Measurements from ENCODE around the gene APOBEC3G. TPM values are rescaled to one million over a fixed set of nuclear protein-coding genes. Genes with fewer than 3 reads are reported as not detected.

The APOBEC3G gene
- total RNA-seq, 1 experiment from 2014 or later = 13.9 TPM

GRCh38 chr22:39110631-39111561 lies 33.8 kb downstream of the APOBEC3G start:
- Histone ChIP-seq H3K4me1 (replicated peaks) (no peaks in the 10 kb centered on the region), H3K27me3 (replicated peaks) (peaks cover 9% of the 10 kb centered on the region), H3K4me3 (no peak overlapping the region), H3K9me3 (replicated peaks) (no peaks in the 10 kb centered on the region), H3K36me3 (no peaks in the 10 kb centered on the region), H3K27ac (no peak overlapping the region)
- DNase-seq (ENCODE audit: low read depth in 1 of 2, low spot score in 2 of 2) = no peak

GRCh38 chr22:39114112-39114511 lies 37.0 kb downstream of the APOBEC3G start:
- no peaks in the 10 kb centered on the region for H3K36me3 ChIP-seq
- no peak overlapping the region for H3K27ac ChIP-seq
- no peaks in the 10 kb centered on the region for H3K4me1 ChIP-seq (replicated peaks)
- peaks cover 13% of the 10 kb centered on the region for H3K27me3 ChIP-seq (replicated peaks)
- no peak overlapping the region for H3K4me3 ChIP-seq
- DNase-seq (ENCODE audit: low read depth in 1 of 2, low spot score in 2 of 2) = no peak
- H3K9me3 ChIP-seq (replicated peaks) = no peaks in the 10 kb centered on the region

- no peak for DNase-seq (ENCODE audit: low read depth in 1 of 2, low spot score in 2 of 2)
- peaks cover 13% of the 10 kb centered on the region for H3K27me3 ChIP-seq (replicated peaks)
- H3K4me1 ChIP-seq (replicated peaks) = no peaks in the 10 kb centered on the region
- H3K9me3 ChIP-seq (replicated peaks) = no peaks in the 10 kb centered on the region
- H3K36me3 ChIP-seq = no peaks in the 10 kb centered on the region
- H3K27ac ChIP-seq = no peak overlapping the region
- H3K4me3 ChIP-seq = no peak overlapping the region
Observed at GRCh38 chr22:39115570-39115969, 38.5 kb downstream of the APOBEC3G start.

GRCh38 chr22:39115977-39116621 lies 39.0 kb downstream of the APOBEC3G start:
- H3K27me3 ChIP-seq (replicated peaks) = peaks cover 13% of the 10 kb centered on the region
- DNase-seq (ENCODE audit: low read depth in 1 of 2, low spot score in 2 of 2) = no peak
- no peaks in the 10 kb centered on the region for H3K36me3 ChIP-seq
- no peaks in the 10 kb centered on the region for H3K4me1 ChIP-seq (replicated peaks)
- no peak overlapping the region for H3K27ac ChIP-seq
- no peak overlapping the region for H3K4me3 ChIP-seq
- H3K9me3 ChIP-seq (replicated peaks) = no peaks in the 10 kb centered on the region

GRCh38 chr22:39117585-39118191 lies 40.6 kb downstream of the APOBEC3G start:
- DNase-seq (ENCODE audit: low read depth in 1 of 2, low spot score in 2 of 2) = no peak
- no peak overlapping the region for H3K4me3 ChIP-seq
- H3K4me1 ChIP-seq (replicated peaks) = no peaks in the 10 kb centered on the region
- no peaks in the 10 kb centered on the region for H3K36me3 ChIP-seq
- H3K27ac ChIP-seq = no peak overlapping the region
- peaks cover 13% of the 10 kb centered on the region for H3K27me3 ChIP-seq (replicated peaks)
- H3K9me3 ChIP-seq (replicated peaks) = no peaks in the 10 kb centered on the region

- Histone ChIP-seq H3K36me3 (no peaks in the 10 kb centered on the region), H3K27me3 (replicated peaks) (peaks cover 4% of the 10 kb centered on the region; the same call in 1 of the 2 replicates), H3K9me3 (replicated peaks) (no peaks in the 10 kb centered on the region), H3K27ac (no peak overlapping the region), H3K4me1 (replicated peaks) (no peaks in the 10 kb centered on the region), H3K4me3 (no peak overlapping the region)
- no peak for DNase-seq (ENCODE audit: low read depth in 1 of 2, low spot score in 2 of 2)
Observed at GRCh38 chr22:39120983-39121382, 43.9 kb downstream of the APOBEC3G start.

GRCh38 chr22:39122772-39123470 lies 45.8 kb downstream of the APOBEC3G start:
- DNase-seq (ENCODE audit: low read depth in 1 of 2, low spot score in 2 of 2) = no peak
- Histone ChIP-seq H3K4me1 (replicated peaks) (no peaks in the 10 kb centered on the region), H3K27ac (no peak overlapping the region), H3K4me3 (no peak overlapping the region), H3K9me3 (replicated peaks) (no peaks in the 10 kb centered on the region), H3K27me3 (replicated peaks) (no peaks in the 10 kb centered on the region), H3K36me3 (no peaks in the 10 kb centered on the region)

GRCh38 chr22:39123751-39124581 lies 46.9 kb downstream of the APOBEC3G start:
- no peaks in the 10 kb centered on the region for H3K36me3 ChIP-seq
- DNase-seq (ENCODE audit: low read depth in 1 of 2, low spot score in 2 of 2) = no peak
- H3K4me3 ChIP-seq = no peak overlapping the region
- H3K27me3 ChIP-seq (replicated peaks) = no peaks in the 10 kb centered on the region
- H3K27ac ChIP-seq = no peak overlapping the region
- no peaks in the 10 kb centered on the region for H3K9me3 ChIP-seq (replicated peaks)
- no peaks in the 10 kb centered on the region for H3K4me1 ChIP-seq (replicated peaks)

- DNase-seq (ENCODE audit: low read depth in 1 of 2, low spot score in 2 of 2) = no peak
- Histone ChIP-seq H3K27ac (no peak overlapping the region), H3K4me1 (replicated peaks) (no peaks in the 10 kb centered on the region), H3K4me3 (no peak overlapping the region), H3K27me3 (replicated peaks) (no peaks in the 10 kb centered on the region), H3K9me3 (replicated peaks) (no peaks in the 10 kb centered on the region), H3K36me3 (no peaks in the 10 kb centered on the region)
Observed at GRCh38 chr22:39125622-39126021, 48.5 kb downstream of the APOBEC3G start.

GRCh38 chr22:39128508-39128907 lies 51.4 kb downstream of the APOBEC3G start:
- H3K27me3 ChIP-seq (replicated peaks) = no peaks in the 10 kb centered on the region
- no peaks in the 10 kb centered on the region for H3K4me1 ChIP-seq (replicated peaks)
- H3K27ac ChIP-seq = no peak overlapping the region
- DNase-seq (ENCODE audit: low read depth in 1 of 2, low spot score in 2 of 2) = no peak
- H3K4me3 ChIP-seq = no peak overlapping the region
- H3K9me3 ChIP-seq (replicated peaks) = no peaks in the 10 kb centered on the region
- no peaks in the 10 kb centered on the region for H3K36me3 ChIP-seq

GRCh38 chr22:39129081-39129480 lies 52.0 kb downstream of the APOBEC3G start:
- H3K9me3 ChIP-seq (replicated peaks) = no peaks in the 10 kb centered on the region
- H3K27me3 ChIP-seq (replicated peaks) = no peaks in the 10 kb centered on the region
- H3K27ac ChIP-seq = no peak overlapping the region
- DNase-seq (ENCODE audit: low read depth in 1 of 2, low spot score in 2 of 2) = no peak
- H3K4me1 ChIP-seq (replicated peaks) = no peaks in the 10 kb centered on the region
- H3K36me3 ChIP-seq = no peaks in the 10 kb centered on the region
- no peak overlapping the region for H3K4me3 ChIP-seq

GRCh38 chr22:39129746-39130145 lies 52.7 kb downstream of the APOBEC3G start:
- Histone ChIP-seq H3K9me3 (replicated peaks) (no peaks in the 10 kb centered on the region), H3K36me3 (no peaks in the 10 kb centered on the region), H3K4me1 (replicated peaks) (no peaks in the 10 kb centered on the region), H3K27me3 (replicated peaks) (no peaks in the 10 kb centered on the region), H3K4me3 (no peak overlapping the region), H3K27ac (no peak overlapping the region)
- no peak for DNase-seq (ENCODE audit: low read depth in 1 of 2, low spot score in 2 of 2)

- Histone ChIP-seq H3K27ac (no peak overlapping the region), H3K36me3 (no peaks in the 10 kb centered on the region), H3K4me1 (replicated peaks) (no peaks in the 10 kb centered on the region), H3K27me3 (replicated peaks) (no peaks in the 10 kb centered on the region), H3K4me3 (no peak overlapping the region), H3K9me3 (replicated peaks) (no peaks in the 10 kb centered on the region)
- DNase-seq (ENCODE audit: low read depth in 1 of 2, low spot score in 2 of 2) = no peak
Observed at GRCh38 chr22:39130152-39130704, 53.2 kb downstream of the APOBEC3G start.
